ENCODE results near the gene EIF1AX. TPM values are rescaled to one million over a fixed set of nuclear protein-coding genes. Genes with fewer than 3 reads are reported as not detected.

Gene EIF1AX
- total RNA-seq, result 10 to 100 TPM; 34.5 to 50.2 (median 44.6) TPM

GRCh38 chrX:20141281-20142220, at the start of gene EIF1AX:
TSS of gene EIF1AX (minus strand) at chrX:20141838. CDS start at chrX:20141640, 198 bp downstream.
- Histone ChIP-seq H3K27me3 (no peaks in the 10 kb centered on the region), H3K4me1 (peaks cover 6 to 20% (median 17%) of the 10 kb centered on the region in 3 donors), H3K9me3 (no peaks in the 10 kb centered on the region), H3K4me3 (peak within 1 kb of the TSS; percentile 59 to 97 (median 84)), H3K36me3 (peaks cover 5 to 19% (median 6%) of the 10 kb centered on the region in 3 donors), H3K27ac (peak within 1 kb of the TSS; percentile 94 to 98 (median 94))
- WGBS, 2 donors, result 0 to 1% methylated on average over 10 to 23 of the region's 82 CpGs
- TF ChIP-seq, protein P1, sequence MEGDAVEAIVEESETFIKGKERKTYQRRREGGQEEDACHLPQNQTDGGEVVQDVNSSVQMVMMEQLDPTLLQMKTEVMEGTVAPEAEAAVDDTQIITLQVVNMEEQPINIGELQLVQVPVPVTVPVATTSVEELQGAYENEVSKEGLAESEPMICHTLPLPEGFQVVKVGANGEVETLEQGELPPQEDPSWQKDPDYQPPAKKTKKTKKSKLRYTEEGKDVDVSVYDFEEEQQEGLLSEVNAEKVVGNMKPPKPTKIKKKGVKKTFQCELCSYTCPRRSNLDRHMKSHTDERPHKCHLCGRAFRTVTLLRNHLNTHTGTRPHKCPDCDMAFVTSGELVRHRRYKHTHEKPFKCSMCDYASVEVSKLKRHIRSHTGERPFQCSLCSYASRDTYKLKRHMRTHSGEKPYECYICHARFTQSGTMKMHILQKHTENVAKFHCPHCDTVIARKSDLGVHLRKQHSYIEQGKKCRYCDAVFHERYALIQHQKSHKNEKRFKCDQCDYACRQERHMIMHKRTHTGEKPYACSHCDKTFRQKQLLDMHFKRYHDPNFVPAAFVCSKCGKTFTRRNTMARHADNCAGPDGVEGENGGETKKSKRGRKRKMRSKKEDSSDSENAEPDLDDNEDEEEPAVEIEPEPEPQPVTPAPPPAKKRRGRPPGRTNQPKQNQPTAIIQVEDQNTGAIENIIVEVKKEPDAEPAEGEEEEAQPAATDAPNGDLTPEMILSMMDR (IDR thresholded peaks at IDR 0.05), result peak in 2 of 6 experiments; percentile 4 to 8
- peak in 3 of 4 donors; percentile 92 to 97 (median 95) for TF ChIP-seq POLR2A (IDR thresholded peaks at IDR 0.05)
- peak; percentile 98 for DNase-seq
- intact Hi-C loops (cut with DNase I), result no loop called here

GRCh38 chrX:20189171-20189570, 47.5 kb upstream of the EIF1AX start:
- Histone ChIP-seq H3K36me3 (peaks cover 0 to 38% (median 0%) of the 10 kb centered on the region in 3 donors), H3K9me3 (no peaks in the 10 kb centered on the region), H3K4me1 (no peaks in the 10 kb centered on the region), H3K27me3 (peaks cover 0 to 3% (median 0%) of the 10 kb centered on the region in 4 donors), H3K4me3 (no peak overlapping the region), H3K27ac (no peak overlapping the region)
- no peak for DNase-seq
- intact Hi-C loops (cut with DNase I), result no loop called here
- TF ChIP-seq POLR2A (IDR thresholded peaks at IDR 0.05), result no peak

DNA sequence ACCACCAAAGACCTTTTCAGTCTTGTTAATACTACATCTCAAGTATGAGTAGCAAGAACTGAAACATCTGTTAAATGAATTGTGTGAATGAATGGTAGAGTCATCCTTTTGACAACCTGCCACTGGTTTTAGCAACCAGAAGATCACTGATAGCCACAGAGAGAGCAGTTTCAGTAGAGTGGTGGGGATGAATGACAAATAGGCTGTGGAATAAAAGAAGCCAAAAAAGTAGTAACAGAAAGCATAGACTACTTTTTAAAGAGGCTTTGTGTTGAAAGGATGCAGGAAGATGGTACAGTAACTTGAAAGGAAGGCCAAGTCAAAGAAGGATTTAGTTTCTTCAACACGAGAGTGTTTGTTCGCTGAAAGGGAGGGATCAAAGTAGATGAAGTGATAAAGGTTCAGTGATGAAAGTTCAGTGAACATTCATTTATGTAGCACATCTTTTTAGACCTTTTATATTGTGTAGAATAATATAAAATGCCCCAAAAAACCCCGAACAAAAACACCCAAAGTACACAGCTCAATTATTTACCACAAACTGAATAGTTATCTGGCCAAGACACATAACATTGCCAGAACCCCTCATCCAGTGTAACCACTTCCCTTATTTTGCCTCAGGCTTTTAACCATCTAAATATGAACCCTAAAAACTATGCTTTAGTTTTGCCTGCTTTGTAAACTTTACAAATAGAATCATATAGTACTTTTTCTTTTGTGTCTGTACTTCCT, 40.1 kb upstream of the EIF1AX start:
- intact Hi-C loops (cut with DNase I), result no loop called here
- TF ChIP-seq, protein P1 (IDR thresholded peaks at IDR 0.05), result no peak
- no peak for TF ChIP-seq POLR2A (IDR thresholded peaks at IDR 0.05)
- no peak for DNase-seq
- H3K27me3 ChIP-seq, result no peaks in the 10 kb centered on the region
- no peak overlapping the region for H3K27ac ChIP-seq
- 54 to 56% methylated on average over 3 of the region's 3 CpGs for WGBS, 2 donors
- H3K4me1 ChIP-seq, result no peaks in the 10 kb centered on the region
- no peaks in the 10 kb centered on the region for H3K9me3 ChIP-seq
- peaks cover 0 to 33% (median 0%) of the 10 kb centered on the region in 3 donors for H3K36me3 ChIP-seq
- H3K4me3 ChIP-seq, result no peak overlapping the region

- DNase-seq, result no peak
- Histone ChIP-seq H3K4me1 (no peaks in the 10 kb centered on the region), H3K9me3 (no peaks in the 10 kb centered on the region), H3K4me3 (no peak overlapping the region), H3K27ac (no peak overlapping the region), H3K27me3 (no peaks in the 10 kb centered on the region), H3K36me3 (peaks cover 0 to 42% (median 0%) of the 10 kb centered on the region in 3 donors)
- intact Hi-C loops (cut with DNase I), result no loop called here
- no peak for TF ChIP-seq POLR2A (IDR thresholded peaks at IDR 0.05)
- TF ChIP-seq, protein P1 (IDR thresholded peaks at IDR 0.05), result no peak
These were observed 35.5 kb upstream of the EIF1AX start for GRCh38 chrX:20177093-20177492.

- TF ChIP-seq, protein P1 (IDR thresholded peaks at IDR 0.05), result no peak
- TF ChIP-seq POLR2A (IDR thresholded peaks at IDR 0.05), result no peak
- WGBS, 2 donors, result 82% methylated on average over 2 of the region's 2 CpGs
- intact Hi-C loops (cut with DNase I), result no loop called here
- H3K9me3 ChIP-seq, result no peaks in the 10 kb centered on the region
- no peak overlapping the region for H3K27ac ChIP-seq
- H3K27me3 ChIP-seq, result no peaks in the 10 kb centered on the region
- H3K4me3 ChIP-seq, result no peak overlapping the region
- no peaks in the 10 kb centered on the region for H3K4me1 ChIP-seq
- DNase-seq, result no peak
- H3K36me3 ChIP-seq, result peaks cover 0 to 71% (median 0%) of the 10 kb centered on the region in 3 donors
These were observed 32.2 kb upstream of the EIF1AX start for GRCh38 chrX:20173856-20174255.

Measured in esophagus squamous epithelium (tissue), 5 donors.